Measurements from ENCODE around the gene POLR3E.

DNA sequence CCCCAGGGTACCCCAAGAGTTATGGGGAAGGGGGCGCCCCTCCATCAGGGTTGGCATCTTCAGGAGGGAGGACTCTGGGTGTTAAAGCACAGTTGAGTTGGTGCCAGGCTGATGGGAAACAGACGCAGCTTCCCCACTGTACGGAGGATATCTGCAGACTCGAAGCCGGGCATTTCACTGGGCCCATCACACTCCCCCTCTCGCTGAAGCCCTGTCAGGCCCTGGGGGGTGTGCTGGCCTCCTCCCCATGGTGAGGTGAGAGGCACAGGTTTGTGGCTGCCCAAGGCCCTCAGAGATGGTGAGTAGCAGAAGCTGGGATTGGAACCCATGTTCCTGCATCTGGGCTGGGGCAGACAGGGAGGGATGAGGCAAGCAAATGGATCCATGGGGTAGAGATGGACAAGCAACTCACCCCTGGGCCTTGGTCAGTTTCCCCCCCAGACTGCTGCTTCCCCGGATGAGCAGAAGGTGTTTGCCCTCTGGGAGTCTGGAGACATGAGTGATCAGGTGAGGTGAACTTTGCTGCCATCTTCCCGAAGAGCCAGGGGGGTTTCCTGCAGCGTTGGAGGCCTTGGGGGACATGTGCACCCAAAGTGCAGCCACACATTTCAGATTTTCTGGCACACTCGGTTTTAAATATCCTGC lies 31.0 kb downstream of the POLR3E start:
- TF ChIP-seq, protein P1, sequence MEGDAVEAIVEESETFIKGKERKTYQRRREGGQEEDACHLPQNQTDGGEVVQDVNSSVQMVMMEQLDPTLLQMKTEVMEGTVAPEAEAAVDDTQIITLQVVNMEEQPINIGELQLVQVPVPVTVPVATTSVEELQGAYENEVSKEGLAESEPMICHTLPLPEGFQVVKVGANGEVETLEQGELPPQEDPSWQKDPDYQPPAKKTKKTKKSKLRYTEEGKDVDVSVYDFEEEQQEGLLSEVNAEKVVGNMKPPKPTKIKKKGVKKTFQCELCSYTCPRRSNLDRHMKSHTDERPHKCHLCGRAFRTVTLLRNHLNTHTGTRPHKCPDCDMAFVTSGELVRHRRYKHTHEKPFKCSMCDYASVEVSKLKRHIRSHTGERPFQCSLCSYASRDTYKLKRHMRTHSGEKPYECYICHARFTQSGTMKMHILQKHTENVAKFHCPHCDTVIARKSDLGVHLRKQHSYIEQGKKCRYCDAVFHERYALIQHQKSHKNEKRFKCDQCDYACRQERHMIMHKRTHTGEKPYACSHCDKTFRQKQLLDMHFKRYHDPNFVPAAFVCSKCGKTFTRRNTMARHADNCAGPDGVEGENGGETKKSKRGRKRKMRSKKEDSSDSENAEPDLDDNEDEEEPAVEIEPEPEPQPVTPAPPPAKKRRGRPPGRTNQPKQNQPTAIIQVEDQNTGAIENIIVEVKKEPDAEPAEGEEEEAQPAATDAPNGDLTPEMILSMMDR (optimal IDR thresholded peaks at IDR 0.05 in 1 of 3, IDR thresholded peaks at IDR 0.05 in 1 of 3, conservative IDR thresholded peaks at IDR 0.05 in 1 of 3; ENCODE audit: extremely low read depth in 1 of 3, insufficient read depth in 2 of 3, low read length in 3 of 3): no peak
- TF ChIP-seq EZH2 (IDR thresholded peaks at IDR 0.05; ENCODE audit: low read length): no peak
